NCI-H2107 (cell line): Measurements from ENCODE around the gene MCM6.
"Not testable (repeated sequence)": the region's sequence is repeated elsewhere in the genome, so short reads cannot be mapped to it uniquely, and the experiment has no call there.

Source experiments
- DNase-seq: peaks from one replicate; lab custom pipeline; 2025; lab: John Stamatoyannopoulos, UW

The MCM6 gene

DNA sequence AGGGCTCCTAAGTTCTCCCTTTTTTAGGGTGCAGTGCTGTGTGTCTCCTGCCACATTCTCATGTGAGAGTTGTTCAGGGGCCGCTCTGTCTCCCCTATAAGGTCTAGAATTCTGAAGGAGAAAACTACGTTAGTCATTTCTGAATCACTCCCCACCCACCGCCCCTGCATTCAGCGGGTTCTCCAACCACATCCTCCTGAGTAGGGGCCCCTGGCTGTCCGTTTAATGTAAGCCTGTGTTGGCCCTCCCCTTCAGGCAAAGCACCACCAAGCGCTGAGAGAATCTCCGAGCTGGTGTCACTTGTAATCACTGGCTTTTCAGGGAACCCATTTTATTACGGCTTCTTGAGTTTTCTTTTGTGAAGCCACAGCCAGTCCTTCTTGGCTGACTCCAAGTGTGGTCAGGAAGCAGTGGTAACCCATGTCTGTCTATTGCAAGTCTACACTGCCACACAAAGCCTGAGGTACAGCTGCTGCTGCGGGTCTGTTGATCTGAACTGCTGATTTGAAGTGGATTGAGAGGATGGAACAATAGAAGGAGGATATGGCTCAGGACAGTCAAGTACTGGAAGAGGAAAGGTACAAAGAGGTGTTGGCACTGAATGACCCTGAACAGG lies 56.1 kb downstream of the MCM6 start:
- no peak for DNase-seq

DNA sequence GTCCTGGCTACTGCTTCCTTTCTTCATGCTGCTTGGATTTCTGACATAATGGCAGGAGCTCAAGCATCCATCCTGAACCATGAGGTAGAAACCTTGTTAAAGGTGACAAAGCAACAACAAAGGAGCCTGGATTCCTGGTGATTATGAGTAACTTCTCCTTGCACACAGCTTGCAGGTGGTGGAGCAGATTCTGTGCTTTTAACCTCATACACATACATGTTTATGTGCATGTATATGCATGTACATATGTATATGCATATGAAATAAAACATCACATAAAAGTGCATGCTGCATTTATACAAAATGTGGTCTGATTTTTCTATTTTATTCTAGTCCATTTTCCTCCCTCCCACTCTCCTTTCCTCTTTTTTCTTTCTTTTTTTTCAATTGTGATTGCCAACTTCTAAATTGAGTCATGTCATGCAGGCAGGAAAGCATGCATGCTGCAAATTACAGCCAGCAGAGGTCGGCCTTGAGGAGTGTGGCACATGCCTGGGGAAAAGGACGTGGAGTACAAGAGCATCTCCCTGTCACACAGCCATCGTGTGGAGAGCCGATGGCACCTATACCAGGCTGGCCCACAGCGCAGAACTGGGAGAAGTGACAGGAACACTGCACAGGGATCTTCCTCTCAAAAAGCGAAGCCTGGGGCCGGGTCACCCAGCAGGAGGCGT lies 57.2 kb downstream of the MCM6 start:
- DNase-seq = no peak

DNA sequence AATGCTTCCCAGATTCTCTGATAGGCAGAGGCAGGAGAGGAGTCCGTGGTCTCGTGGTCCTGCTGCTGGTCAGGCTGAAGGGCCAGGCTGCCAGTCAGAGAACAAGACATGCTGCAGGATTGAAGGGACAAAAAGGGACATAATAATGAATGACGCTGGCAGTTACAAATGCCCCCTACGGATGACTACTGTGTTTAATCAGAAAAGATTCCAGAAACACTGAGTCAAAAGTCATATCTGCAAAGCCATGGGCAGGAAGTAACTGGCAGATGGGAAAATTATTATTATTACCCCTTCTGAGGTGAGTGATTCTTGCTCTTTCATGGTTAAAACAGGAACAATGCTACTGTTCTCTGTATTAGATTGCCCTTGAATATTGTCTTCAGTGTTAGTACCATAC lies 58.3 kb downstream of the MCM6 start:
- no peak for DNase-seq

DNA sequence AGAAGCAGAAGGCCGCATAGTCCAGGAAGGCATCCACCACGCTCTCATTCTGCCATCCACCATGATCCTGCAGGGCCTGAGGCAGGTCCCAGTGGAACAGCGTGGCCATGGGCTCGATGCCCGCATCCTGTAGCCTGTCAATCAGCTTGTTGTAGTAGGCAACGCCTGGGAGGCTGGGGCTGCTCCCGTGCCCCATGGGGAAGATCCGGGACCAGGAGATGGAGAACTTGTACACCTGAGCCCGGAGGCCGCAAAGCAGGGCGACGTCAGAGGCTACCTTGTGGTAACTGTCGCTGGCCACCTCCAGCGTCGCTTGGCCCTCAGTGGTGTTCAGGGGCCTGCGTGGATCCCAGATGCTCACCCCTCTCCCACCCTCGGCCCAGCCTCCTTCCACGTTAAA lies 58.8 kb downstream of the MCM6 start:
- no peak for DNase-seq

DNA sequence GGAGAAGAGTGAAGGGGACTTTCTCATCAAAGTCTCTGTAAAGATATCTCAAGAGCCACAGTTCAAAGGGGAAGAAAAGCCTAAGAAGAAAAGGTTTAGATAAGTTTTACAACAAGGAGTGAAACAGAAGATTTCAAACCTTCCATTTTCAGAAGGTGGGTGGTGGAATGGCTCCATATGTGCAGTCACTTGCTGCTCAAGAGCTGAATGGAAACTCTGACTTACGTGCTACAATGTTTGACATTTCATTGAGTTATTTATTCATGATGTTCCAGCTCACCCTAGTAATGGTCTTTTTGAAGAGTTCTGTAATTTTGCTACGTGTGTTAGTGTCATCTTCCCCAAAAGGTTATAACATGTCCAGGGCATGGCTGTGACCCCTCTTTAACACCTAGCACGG lies 61.0 kb downstream of the MCM6 start:
- DNase-seq = no peak

DNA sequence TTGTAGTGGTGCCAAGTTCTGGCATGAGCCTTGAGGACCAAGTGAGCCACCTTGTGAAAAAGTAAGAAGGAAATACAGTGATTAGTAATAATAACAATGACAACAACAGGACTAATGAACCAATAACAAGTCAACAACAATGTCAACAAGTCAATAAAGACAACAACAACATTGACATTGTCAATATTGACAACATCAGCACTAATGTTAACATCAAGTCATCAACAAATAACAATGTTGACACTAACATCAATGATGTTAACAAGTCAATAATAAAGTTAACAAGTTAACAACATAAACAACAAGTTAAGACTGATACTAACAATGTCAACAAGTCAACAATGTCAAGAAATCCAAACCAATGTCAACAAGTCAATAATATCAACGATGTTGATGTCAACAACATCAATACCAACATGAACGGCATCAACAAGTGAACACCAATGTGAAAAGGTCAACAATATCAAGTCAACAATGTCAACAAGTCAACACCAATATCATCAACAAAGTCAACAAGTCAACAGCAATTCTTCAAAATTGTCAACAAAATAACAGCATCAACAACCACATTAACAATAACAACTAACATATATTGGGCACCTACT lies 63.2 kb downstream of the MCM6 start:
- DNase-seq = no peak

DNA sequence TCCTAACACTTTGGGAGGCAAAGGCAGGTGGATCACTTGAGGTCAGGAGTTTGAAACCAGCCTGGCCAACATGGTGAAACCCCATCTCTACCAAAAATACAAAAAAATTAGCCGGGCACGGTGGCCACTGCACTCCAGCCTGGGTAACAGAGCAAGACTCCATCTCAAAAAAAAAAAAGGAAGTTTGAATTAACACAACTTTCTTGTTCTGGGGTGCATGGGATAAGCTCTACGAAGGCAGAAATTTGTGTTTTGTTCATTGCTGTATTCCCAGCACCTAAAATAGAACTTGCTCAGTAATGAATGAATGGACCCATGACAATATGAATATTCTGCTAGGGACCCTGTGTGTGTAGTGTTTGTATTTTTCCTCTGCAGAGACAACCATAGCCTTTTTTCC lies 68.4 kb downstream of the MCM6 start:
- not testable (repeated sequence) for DNase-seq

DNA sequence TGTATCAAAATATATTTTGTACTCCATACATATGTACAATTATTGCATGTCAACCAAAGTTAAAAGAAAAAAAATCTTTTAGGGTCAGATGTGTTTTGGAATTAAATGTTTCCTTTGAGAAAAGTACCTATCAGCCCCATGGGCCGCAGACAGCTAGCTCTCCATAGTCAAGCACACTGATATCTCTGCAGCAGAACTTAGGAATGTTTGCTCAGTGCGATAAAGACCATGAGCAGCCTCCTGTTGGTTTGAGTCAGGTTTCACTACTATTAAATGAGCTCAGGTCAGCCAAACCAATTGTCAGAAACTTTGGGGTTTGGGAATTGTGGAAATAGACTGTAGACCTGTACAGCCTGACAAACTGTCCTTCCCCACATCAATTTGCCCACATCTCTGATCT lies 73.0 kb downstream of the MCM6 start:
- no peak for DNase-seq

DNA sequence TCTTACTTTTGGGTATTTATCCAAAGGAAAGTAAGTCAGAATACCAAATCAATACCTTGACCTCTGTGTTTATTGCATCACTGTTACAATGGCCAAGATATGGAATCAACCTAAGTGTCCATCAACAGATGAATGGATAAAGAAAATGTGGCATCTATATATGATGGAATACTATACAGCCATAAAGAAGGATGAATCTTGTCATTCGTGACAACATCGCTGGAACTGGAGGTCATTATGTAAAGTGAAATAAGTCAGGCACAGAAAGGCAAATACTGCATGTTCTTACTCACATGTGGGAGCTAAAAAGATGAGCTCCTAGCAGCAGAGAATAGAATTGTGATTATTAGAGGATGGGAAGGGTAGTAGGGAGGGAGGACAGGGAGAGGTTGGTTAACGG lies 73.9 kb downstream of the MCM6 start:
- DNase-seq = no peak

DNA sequence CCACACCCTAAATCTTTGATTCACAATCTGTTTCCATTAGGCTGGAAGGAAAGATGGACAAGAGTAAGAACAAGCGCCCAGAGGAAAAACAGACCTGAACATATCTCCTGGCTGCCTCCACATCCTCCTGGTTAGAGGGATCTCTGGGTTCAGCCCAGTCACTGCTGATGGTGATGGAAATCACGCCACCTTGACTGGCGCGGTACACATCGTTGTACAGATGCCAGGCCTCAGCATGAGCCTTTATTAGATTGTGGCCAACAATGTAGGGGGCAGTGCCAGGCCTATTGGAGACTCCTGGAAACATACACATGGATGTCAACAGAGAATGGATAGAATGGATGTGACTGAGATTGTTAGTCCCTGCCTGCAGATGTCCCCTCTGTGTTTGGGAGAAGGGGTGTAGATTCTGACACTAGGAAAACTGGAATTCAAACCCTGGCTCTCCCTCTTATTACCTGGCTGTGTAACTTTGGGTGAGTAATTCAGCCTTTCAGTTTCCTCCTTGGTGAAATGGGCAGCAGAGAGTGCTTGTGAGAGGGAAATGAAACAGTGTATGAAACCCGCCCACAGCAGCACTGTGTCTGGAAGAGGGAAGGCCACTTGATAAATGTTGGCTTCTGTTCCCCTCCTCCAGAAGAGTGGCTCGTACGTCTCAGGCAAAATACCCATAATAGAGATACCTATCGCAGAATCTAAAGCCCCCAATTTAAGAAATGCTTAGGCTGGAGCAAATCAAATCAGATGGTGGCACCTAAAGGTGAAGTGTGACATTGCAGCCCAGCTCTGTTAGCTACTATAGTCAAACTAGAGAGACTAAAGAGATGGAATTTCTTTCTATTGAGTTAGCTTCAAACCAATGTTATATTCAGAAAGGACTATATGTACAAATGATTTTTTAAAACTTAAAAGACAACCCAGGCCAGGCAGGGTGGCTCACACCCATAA lies 75.5 kb downstream of the MCM6 start:
- no peak for DNase-seq

DNA sequence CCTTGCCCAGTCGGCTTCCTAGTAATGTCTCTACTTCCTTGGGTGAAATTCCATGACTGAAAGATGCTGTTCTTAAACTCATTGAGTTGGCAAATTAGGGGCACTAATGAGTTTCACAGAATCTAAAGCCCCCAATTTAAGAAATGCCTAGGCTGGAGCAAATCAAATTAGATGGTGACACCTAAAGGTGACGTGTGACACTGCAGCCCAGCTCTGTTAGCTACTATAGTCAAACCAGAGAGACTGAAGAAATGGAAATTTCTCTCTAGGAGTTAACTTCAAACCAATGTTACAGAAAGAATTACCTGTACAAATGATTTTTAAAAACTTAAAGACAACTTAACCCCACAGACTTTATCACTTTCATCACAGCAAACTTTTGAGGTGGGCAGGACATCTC lies 76.5 kb downstream of the MCM6 start:
- DNase-seq = no peak

DNA sequence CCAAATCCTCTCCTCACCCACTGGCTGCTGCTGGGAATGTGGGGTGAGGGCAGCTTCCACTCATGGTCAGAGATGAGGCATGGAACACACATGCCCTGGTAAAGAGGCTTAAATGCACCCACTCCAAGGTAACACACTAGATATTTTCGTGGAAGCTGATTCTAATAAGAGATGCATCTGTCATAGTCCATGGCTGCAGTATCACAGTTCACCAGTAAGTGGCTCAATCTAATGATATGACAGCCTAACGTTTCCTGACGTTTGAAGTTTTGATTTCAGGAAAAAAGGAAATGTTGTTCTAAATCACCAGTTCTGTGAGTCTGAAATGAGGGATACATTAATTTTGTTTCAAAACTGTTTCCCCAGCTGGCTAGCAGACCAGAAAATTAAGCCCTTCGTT lies 77.5 kb downstream of the MCM6 start:
- DNase-seq = no peak

DNA sequence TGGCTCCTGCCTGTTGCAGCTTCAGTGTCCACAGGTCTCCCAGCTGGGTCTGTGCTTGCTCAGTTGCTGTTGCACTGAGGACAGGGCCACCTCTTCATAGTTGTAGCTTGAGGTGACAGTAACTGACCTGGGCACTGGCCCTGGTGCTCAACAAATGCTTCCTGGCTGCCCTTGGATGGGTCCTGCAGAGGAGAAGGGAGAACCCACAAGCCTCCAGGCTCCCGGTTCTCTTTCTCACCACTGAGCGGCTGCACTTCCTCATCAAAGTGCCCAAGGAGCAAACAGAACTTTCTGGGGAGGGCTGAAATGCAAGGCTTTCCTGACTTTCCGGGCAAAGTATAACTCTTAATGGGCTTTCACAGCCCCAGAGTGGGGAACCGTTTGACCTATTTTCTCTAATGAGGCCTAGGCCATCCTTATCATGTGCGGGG lies 78.0 kb downstream of the MCM6 start:
- no peak for DNase-seq

DNA sequence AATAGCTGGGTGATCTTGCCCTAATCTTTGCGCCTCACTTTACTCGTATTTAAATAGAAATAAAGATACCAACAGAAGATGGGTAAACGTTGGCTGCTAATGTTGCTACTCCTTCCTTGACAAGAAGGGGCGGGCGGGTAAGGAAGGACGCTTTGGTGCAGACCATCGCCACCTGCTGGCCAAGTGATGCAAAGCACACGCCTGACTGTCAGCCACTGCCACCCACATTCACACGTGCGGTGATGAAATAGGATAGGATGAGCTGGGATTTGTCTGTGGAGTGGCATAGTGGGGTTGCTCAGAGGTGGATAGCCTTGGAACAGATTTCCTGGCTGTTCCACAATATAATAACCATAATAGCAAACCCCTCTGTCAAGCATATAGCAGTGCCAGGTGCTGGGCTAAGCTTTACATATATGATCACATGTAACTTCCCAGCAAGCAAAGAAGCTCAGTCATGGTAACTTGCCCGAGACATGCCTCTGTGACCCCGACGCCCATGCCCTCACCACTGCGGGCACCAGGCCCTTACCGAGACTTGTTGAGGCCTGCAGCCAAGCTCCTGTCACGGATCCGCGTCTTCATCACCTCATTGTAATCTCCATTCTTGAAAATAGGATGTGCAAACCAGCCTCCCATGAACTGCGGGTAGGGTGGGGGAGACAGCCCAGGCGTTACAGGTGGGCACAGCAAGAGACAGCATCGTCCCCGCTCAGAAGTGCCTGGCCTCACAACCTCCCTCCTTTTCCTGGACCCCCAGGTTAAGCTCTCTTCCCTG lies 78.6 kb downstream of the MCM6 start:
- peak; percentile 32 for DNase-seq

DNA sequence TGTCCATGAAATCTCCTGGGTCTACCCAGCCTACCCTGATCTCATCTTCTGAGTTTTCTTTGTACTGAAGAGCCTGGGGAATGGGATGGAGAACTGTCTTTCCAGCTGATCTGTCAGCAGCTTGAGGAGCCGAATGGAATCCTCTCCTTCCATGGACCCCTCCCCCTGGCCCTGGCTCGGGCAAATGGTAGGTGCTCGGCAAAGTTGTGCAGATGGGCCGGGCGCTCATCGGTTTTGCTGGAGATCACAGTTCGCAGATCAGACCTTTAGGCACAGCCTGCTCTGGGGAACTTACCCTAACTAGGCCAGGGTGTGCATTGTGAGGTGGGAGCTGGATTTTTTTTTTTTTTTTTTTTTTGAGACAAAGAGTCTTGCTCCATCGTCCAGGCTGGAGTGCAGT lies 79.6 kb downstream of the MCM6 start:
- no peak for DNase-seq

DNA sequence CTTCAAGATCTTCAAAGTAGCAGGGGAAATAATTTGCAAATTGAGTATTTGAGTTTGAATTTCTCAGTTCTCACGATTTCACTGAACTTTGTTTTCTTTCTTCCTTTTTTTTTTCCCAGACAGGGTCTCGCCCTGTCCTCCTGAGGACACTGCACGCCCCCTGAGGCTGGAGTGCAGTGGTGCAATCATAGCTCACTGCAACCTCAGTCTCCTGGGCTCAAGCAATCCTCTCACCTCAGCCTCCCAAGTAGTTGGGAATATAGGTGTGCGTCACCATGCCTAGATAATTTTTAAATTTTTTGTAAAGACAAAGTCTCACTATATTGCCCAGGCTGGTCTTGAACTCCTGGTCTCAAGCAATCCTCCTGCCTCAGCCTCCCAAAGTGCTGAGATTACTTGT lies 80.6 kb downstream of the MCM6 start:
- not testable (repeated sequence) for DNase-seq

DNA sequence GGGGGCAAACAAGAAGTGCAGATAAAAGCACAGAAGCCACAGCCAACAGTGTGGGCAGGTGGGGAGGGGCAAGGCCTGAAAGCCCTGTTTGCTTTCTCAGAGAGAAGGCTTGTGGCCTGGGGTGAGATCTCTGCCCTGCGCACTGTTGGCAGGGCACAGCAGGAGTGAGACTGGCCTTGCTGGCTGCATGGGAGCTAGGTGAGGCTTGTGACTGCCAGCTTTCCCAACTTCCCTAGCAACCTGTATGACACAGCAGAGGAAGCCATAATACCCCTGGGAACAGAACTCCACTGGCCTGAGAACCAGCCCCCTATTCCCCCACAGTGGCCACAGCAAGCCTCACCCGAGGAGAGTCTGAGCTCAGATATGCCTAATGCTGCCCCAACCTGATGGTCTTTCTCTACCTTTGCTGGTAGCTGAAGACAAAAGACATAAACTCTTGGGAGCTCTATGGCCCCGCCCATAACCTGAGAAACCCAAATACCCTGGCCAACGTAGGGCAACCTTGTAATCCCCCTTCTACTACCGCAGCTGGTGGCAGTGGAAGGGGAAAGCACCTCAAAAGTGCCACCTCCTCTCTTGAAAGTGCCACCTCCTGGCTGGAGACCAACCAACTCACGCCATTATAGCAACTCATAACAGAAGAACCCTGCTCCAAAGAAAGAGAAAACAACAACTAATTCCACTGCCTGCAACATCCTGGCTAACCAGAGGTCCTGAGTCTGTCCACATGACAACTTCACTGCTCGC lies 83.7 kb downstream of the MCM6 start:
- no peak for DNase-seq

DNA sequence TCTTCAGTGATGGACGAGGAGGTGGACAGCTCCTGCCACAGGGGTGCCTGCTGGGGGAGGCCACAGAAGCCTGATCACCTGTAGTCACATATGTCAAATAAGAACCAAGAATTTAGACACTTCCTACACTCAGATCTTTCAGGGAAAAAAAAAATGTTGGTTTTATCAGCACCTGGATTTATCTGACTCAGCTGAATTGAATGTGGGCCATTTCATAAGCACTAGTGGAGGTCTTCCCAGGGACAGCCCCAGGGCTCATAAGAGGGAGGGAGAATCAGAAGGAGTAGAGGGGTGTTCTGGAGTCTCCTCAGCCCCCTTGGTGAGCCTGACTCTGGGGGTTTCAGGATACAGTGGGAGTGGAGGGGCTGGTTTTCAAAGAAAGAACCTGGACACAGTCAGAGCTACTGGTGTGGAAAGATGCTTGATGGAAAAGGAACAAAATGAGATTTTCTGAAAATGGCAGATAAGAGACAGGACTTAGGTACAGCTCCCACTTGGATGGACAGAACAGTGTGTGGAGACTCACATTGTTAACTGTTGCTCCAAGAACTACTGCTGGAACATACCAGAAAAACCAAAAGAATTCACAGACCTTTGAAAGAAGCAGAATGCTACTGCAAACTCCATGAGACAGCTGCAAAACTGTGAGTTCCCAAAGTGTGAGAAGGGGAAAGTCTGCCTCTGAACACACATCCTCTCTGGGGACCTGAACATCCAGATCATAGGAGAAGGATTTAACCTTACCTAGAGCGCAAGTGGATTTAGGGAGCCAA lies 84.6 kb downstream of the MCM6 start:
- DNase-seq = no peak

DNA sequence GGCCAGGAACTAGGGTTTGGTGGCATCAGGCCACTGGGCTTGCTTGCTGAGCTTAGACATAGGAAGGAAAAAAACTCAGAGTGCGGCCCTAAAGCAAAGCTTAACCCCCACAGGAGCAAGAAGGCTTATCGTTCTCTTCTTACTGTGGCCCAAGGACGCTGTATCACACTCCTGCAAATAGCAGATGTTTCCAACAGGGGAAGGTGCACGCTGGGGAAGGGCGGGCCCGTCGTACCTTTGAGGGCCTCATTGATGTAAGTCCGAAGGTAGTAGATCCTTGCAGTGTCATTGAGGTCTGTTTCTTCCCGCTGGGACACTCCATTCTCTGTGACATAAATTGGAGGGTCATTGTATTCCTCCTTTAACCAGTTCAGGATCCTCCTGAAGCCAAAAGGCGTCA lies 85.8 kb downstream of the MCM6 start:
- DNase-seq = no peak
